ENCODE data around the gene CP.

- no peak for TF ChIP-seq GRHL1 (CRISPR knock-in tag; conservative IDR thresholded peaks at IDR 0.05)
- TF ChIP-seq BORCS8-MEF2B (CRISPR knock-in tag; IDR thresholded peaks at IDR 0.05), result no peak
- no peak for TF ChIP-seq CTCF (CRISPR knock-in tag; IDR thresholded peaks at IDR 0.05)
- no peak for TF ChIP-seq KLF16 (CRISPR knock-in tag; IDR thresholded peaks at IDR 0.05)
- TF ChIP-seq YY1 (IDR thresholded peaks at IDR 0.05; ENCODE audit: insufficient read depth, insufficient replicate concordance, low read depth, low read length), result no peak
- TF ChIP-seq SRSF1 (optimal IDR thresholded peaks at IDR 0.05; ENCODE audit: low read depth, low read length), result no peak
- TF ChIP-seq EZH2 (conservative IDR thresholded peaks at IDR 0.05; ENCODE audit: low read depth, low read length), result no peak
- no peak for TF ChIP-seq ZNF235 (CRISPR knock-in tag; IDR thresholded peaks at IDR 0.05; ENCODE audit: borderline replicate concordance)
- no peak for TF ChIP-seq FOXA3 (CRISPR knock-in tag; IDR thresholded peaks at IDR 0.05)
- no peak for TF ChIP-seq FOXK2 (IDR thresholded peaks at IDR 0.05)
- no peak for TF ChIP-seq ZNF543 (CRISPR knock-in tag; IDR thresholded peaks at IDR 0.05)
- TF ChIP-seq HOXA5 (CRISPR knock-in tag; IDR thresholded peaks at IDR 0.05), result no peak
Measured at GRCh38 chr3:149167898-149168297, 53.7 kb downstream of the CP start.

Data from HepG2 (cell line).